NCI-H1694 (cell line): Measurements from ENCODE around the gene SCN8A.

Experiments
- DNase-seq: peaks from one replicate; lab custom pipeline; 2025; lab: John Stamatoyannopoulos, UW

SCN8A gene

DNA sequence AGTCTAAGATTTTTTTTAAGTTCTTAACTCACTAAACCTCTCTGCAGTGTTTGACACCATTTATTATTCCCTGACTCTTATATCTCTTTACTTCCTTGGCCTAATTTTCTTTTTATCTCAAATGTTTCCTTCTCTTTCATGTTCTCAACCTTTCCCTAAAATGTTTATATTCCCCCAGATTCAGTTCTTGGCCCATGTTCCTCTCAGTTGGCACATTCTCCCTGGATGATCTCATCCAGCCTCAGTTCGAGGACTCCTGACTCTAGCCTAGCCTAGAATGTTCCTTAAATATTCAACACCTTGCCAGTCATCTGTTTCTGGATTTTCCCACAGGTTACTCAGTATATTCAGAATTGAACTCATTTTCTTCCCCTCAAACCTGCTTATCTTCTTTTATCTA lies 81.3 kb downstream of the SCN8A start:
- DNase-seq, result no peak

DNA sequence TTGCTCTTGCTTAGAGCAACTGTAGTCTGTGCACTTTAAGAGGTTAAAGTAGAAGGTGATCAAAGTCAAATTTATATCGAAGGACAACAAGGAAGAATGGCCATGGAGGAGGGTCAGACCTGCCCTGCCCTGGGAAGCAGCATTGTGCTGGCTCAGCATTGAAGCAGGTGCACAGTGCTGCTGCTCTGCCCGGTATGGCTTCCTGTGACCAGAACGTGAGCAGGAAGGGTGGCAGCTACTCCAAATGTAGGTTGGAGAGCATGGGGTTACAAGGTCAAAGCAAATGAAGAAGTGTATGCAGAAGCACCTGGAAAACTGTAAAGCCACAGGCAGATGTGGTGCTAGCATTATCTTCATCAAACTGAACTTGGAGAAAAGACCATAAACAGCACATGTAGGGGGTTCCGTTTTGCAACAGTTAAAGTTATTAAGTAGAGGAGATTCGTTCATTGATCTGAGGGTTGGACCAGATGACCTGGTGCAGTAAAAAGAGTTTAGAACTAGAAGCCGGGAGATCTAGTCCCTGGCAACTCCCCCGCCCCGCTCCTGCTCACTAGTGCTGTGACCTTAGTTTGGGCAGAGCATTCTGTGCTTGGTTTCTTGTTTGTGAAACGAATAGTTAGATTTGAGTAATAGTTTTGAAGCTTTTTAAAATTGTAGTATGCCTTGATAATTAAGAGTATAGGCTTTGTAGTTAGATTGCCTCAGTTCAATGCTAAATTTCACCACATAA lies 84.2 kb downstream of the SCN8A start:
- no peak for DNase-seq

DNA sequence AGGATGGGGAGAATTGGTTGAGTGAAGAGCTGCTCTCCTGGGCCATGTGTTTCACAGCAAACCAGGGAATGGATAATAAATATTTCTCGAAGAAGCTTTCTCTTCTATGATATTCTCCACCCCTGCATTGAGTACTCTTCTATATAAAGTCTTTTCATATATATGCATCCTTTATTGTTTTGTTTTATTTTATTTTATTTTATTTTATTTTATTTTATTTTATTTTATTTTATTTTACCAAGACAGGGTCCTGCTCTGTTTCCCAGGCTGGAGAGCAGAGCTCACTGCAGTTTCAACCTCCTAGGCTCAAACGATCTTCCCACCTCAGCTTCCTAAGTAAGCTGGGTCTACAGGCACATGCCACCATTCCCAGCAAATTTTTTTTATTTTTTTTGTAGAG lies 85.8 kb downstream of the SCN8A start:
- no peak for DNase-seq

DNA sequence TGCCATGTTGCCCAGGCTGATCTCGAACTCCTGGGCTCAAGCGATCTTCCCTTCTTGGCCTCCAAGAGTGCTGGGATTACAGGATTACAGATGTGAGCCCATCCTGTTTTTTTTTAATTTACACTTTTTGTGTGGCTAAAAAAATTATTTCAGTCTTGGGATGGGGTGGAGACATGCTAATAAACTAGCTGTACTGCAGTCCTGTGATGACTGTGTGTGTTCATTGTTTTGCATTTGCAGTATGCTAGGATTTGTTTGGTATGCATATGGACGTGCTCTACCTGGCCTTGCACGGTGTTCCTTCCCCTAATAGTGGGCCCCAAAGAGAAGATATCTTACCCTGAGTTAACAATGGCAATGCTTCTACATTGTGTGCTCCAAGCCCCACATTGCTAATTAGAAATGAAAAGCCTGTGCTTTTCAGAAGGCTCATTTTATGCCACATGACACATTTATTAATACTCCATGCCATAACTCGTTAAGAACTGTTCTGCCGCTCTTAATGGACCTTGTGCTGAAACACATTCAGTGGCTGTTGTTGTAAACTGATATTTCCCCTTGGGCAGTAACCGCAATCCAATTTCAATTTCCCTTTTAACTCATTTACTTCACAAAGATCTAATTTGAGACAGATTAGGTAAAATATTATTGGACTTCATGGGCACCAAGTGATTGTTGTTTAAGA lies 86.4 kb downstream of the SCN8A start:
- DNase-seq, result no peak

DNA sequence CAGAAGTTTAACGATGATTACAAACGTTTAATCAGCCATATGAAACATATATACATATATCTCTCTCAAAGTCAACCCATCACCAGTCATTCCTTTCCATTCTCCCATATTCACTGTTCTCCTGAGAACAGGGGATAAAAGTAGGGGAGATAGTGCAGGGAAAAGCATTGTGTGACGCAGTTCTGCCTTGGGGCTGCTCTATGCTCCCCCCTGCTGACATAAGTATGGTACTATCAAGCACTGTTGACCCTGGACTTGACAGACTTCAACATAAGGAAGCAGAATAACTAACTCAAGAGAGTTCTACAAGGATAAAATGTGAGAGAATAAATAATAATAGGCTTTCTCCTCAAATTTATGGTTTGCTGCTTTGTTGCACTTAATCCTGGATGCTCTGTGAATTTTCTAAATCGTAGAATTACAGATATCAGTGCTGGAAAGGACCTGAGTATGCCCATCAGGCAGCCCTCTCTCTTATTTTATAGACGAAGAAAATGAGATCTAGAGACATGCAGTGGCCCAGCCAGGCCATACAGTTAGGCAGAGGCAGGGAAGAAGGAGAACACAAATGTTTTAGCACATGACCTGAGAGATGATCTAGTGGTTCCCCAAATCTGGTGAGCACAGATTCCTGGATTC lies 87.2 kb downstream of the SCN8A start:
- peak; percentile 61 for DNase-seq

DNA sequence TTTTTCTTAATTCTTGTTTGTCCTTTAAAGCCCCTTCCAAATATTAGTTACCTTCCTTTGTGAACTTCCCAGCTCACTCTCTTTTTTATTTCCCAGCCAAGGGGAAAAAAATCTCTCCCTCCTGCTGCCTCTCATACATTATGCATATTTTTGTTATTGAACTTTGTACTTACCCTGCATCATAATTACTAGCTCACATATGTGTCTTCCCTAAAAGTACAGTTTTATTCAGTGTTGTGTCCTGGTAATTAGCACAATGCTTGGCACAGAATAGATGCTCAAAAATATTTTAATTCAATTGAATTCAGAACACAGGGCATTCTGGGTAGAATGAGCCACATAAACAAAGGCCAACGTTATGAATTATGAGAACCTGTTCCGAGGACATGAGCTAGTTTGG lies 91.9 kb downstream of the SCN8A start:
- DNase-seq, result no peak

DNA sequence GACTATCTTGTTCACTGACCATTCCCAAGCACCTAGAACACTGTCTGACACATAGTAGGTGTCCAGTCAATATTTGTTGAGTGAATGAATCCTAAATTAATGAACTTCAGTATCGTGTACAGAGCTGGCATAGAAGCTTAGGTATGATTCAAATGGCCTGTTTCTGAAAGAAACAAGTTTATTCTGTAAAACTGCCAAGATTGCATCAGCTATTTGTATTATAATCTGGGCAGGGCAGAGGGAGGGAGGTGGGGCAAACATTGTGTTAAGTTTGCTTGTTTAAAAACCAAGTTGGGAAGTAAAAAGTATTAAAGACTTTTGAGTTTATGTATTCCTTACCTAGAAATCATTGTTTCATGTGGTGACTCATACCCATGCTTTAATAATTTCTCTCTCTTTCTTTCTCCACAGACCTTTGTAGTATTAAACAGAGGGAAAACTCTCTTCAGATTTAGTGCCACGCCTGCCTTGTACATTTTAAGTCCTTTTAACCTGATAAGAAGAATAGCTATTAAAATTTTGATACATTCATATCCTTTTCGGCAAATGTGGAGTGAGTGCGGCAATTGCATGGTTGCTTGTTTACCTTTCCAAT lies 92.8 kb downstream of the SCN8A start:
- no peak for DNase-seq

DNA sequence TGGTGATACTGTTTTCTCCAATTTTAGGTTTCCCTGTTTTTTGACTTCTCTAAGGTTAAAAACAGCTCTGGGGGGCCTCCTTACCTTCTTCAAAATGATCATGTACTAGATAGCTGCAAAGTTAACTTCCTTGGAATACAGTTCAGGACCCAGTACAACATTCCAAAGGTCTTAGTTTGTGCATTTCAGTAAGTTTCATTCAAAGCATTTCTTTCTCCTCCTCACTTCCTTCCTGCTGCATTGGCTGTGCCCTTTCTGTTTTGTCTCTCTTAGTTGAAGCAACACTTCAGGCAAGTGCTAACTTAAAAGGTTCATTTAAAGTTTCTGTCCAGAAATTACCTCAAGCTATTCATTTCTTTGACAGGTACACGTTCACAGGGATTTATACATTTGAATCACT lies 95.7 kb downstream of the SCN8A start:
- no peak for DNase-seq

DNA sequence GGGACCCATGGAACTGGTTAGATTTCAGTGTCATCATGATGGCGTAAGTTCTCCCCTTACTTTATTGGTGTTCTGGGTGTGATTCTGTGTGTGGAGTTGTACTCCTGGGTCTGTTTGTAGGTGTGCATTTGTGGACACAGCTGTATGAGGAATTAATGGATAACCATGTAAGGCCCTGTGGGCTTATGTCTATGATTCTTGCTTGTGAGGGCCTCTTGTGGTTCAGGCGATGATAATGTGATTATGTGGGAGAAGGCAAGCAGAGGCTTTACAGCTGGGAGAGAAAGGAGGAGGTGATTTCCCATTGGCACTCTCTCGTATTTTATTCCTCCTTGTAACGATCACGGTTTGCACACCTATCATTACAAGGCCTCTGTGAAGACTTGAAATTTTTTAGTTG lies 96.1 kb downstream of the SCN8A start:
- no peak for DNase-seq

DNA sequence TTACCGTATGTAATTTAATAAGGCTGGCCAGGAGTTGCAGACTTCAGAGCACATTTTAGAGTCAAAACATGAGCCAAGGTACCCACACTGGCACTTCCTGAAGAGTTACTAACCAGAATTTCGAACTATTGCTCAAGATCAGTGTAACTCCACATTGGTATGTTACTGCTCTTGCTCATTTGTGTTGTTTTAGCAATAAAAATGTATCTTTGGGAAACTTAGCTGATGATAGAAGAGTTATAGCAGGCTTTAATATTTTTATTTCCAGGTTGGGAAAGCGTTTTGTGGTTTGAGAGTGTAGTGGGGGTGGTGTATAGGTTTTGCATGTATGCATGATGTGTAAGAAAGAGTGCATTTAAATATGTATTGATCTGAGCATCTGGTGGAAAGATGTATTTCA lies 96.6 kb downstream of the SCN8A start:
- no peak for DNase-seq

DNA sequence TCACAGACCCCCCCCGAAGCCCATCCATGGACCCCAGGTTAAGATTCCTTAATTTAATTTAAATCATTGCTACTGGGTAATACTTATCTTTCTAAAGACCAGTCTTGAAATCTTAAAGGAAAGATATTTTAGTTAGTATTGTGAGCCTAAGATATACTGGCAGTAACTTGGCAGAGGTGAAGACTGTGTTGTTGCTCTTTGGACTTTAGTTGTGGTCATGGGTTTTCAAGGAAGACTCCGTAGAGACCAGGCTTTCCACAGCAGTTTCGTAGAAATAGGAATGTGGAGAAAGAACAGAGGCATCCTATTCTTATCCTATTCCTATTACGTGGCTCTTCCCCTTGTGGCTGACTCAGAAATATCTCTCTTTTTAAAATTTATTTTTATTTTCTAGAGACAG lies 99.0 kb downstream of the SCN8A start:
- DNase-seq, result no peak

DNA sequence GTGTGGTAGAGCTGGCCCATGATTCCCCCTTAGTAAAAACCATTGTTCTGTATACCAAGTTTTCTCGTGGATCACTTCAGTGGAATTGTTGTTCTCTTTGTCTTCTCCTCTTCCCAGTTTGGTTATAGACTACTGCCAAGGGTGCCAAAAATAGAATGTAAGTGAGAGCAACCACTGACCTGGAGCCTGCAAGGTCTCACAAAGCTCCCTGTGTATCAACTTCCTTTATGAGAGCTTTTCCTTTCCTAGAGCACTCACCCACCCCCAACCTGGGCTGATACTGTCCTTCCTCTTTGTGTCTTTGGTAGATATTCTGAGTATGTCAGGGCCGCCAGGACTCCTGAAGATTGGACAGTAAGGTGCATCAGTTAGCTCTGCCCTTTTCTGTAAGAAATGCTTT lies 101.0 kb downstream of the SCN8A start:
- no peak for DNase-seq

DNA sequence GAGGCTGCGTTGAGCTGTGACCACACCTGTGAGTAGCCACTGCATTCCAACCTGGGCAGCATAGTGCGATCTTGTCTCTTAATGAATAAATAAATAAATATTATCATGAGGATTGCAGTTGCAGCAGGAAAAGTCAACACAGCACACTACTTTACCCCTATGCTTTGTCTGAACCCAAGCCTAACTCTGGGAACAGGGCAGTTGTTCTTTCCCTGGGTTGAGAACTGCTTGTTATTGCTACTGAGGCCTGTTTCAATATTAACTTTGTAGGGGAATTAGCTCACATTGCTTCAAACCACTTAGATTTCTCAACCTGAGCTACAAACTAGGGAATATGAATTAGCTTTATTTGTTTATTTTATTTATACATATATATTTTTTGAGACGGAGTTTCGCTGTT lies 102.5 kb downstream of the SCN8A start:
- no peak for DNase-seq

DNA sequence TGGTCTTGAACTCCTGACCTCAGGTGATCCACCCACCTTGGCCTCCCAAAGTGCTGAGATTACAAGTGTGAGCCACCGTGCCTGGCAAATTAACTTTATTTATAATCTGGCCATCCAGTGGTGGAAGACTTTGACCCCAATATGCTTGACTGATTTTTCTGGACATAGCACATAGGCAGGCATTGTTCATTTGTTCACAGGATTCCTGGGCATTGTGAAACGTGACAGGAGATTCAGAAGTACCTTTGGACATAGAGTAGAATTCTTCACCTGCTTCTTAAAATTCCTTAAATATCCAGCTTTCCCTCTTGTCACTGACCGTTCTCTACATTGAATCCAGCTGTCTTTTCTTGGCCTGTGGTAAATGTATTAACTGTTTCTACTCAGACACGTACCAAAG lies 103.1 kb downstream of the SCN8A start:
- no peak for DNase-seq

DNA sequence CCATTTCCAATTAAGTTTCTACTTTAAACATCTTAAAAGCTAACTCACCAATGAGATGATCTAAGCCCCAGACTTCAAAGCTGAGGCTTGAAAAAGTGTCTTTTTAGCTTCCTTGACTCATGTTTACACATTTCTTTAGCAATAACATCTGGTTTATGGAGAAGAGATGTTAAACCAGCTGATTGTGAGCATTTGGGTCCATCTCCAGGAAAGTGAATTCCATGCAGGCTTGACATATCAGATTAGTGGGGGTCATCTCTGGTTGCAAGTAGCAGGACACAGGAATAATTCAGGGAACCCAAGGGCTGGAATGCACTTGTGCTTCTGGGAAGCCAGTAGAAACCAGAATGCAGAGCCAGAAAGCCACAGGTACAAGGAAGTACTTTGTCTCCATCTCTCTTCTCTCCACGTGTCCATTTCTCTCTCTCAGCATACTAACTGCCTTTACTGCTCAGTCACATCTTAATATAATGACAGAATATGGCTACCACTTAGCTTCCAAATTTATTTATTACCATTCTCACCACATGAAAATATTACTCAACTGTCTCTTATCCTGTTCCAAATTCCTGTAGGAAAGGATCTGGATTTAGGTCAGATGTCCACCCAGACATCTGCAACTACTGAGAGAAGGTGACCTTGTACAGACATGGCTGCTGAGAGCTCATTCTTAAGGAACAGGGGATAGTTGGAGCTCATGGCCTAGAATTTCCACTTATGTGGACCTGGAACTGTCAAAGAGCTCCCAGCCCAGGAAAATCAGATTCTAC lies 104.4 kb downstream of the SCN8A start:
- DNase-seq, result no peak

DNA sequence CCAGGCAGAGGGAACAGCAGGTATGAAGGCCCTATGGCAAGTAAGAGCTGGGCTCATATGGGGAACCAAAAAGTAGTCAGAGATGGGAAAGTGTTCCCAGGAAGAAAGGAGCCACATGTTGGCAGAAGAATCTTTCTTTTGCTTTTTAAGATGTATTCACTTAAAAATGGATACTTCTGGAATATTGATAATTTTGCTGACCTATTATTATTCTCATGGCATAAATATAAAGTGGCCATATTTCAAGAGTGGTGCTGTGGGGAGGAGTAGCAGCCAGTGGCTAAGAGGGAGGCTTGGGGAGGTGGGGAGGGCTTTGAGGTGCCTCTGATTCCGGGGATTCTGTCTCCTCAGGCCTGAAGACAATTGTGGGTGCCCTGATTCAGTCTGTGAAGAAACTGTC lies 108.2 kb downstream of the SCN8A start:
- DNase-seq, result no peak

DNA sequence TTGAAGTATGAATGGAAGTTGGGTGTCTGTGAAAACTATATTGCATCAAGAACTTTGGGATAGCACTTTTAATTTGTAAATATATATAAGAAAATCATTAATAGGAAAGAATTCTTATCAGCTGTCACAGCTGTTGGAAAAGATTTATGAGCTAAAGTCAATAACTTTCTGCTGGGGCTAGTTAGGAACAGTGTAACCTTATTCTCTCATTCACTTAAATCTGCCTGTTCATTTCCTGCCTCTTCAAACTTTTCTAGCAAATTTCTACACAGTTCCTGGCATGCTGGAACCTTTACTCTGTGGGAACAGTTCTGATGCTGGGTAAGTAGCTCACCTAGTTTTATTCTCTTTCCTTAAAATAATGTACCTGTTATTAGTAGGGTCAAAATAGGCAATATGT lies 109.9 kb downstream of the SCN8A start:
- no peak for DNase-seq

DNA sequence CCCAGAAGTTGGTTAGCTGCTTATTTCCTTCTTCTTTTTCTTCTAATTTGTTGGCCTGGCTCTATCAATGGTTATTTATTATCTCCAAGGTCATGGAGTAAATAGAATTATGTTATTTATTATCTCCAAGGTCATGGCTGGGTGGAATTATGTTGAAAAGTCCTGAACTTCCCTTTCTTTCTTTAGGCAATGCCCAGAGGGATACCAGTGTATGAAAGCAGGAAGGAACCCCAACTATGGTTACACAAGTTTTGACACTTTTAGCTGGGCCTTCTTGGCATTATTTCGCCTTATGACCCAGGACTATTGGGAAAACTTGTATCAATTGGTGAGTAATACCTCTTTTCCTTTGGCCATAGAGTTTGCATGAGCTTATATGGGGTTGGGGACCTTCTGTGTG lies 111.6 kb downstream of the SCN8A start:
- no peak for DNase-seq

DNA sequence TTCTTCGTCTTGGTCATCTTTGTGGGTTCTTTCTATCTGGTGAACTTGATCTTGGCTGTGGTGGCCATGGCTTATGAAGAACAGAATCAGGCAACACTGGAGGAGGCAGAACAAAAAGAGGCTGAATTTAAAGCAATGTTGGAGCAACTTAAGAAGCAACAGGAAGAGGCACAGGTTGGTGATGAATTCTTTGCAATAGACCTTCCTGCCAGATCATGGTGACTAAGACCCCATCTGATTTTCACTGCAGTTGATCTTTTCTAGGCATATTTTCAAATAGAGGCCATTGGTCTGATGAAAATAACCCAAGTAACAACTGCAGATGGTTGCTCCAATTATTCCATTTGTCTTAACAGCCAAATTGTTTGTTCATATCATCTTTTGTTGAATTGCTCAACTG lies 114.4 kb downstream of the SCN8A start:
- DNase-seq, result no peak

DNA sequence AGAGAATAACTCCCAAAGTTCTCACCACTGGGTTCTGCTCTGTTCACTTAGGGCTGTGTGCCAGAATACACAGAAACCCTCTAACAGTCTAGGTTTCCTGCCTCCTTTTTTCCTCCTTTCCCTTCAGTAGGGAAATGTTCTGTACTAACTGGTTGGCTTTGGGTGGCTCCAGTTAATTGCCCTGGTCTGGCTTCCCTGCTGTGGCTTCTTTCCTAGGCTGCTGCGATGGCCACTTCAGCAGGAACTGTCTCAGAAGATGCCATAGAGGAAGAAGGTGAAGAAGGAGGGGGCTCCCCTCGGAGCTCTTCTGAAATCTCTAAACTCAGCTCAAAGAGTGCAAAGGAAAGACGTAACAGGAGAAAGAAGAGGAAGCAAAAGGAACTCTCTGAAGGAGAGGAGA lies 115.2 kb downstream of the SCN8A start:
- DNase-seq, result no peak

DNA sequence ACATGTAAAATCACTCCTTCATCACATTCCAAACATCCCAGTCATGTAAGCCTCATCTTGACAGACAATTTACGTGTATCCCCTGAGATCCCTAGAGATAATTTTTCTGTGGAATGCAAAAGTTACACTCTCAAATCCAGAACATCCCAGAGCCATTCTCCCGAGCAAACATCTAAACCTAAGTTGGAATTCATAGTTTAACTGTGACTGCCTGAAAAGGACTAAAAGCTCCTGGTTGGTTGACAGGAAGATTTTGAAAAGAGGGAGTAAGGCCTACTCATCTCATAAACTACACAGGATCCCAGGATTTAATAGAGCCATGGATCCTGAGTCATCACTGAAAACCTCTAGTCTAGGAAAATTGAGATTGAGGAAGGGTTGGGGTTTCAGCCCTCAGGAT lies 123.6 kb downstream of the SCN8A start:
- no peak for DNase-seq

DNA sequence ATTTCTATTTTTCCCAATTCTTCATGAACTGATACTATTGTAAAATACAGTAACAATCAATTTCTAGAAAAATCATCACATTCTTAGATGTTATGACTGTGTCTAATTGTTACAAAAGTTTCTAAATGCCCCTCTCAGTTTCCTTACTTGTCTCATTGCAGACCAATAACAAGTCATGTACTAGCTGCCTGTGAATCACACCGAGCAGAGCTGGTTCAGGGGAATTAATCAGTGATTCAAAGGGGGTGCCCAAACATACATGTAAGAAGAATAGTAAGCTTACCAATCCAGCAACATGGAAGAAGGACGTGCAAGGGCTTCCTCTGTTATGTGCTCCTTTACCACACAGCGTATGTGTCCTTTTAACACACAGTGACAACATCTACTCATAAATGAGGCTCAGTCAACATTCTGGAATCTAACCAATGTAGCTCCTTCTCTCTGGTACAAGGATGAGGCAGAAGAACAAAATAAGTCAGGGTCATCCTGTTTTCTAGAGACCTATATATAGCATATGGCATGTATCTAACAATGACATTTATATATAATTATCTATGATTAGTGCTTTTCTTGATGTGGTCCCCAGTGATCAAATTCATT lies 126.4 kb downstream of the SCN8A start:
- no peak for DNase-seq
